HG03280 (cell line): ENCODE data around the gene SCG2.

Source experiments
- ATAC-seq: cut with Tn5 transposase; IDR thresholded peaks from one replicate; pipeline ENCODE4 v1.9.1; 2021; ENCODE audit warnings: mild to moderate bottlenecking, moderate library complexity; ENCODE audit not compliant: unreplicated experiment

The SCG2 gene

DNA sequence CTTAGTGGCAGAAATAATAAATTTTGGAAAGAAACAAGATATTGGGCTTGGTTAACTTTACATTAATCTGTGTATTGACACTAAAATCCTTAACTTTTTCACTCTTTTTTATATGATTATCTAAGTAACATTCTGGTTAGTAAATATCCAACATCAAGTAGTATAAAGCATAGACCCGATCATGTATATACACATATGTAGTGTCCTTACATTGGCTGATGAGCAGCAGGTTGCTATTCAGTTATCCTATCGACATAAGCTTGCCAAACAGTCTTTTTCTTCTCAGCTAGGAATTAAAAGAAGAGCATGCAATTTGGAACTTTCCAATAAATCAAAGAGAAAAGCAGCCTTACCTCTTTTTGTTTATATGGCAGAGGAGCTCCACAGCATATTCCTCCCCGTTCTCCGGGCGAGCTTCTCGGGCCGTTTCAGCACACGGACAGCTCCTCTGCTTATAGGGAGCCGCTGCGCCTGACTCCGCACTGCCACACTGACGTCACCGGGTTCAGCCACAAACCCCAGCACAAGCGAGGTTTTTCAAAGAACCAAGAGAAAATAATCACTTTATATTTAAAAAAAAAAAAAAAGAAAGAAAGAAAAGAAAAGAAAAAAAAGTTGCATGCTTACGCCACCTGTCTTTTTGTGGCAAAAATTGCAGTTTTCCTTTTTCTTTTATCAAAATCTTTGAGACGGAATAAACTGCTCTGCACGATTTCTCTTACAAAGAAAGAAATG lies at the start of gene SCG2:
Gene SCG2 (minus strand): TSS at position 430 of the 735 bp plus-strand sequence. CDS start 3,079 bp downstream, outside the sequence.
- peak; percentile 85 for ATAC-seq

GRCh38 chr2:223649554-223650533 lies 47.7 kb upstream of the SCG2 start:
- ATAC-seq = no peak

DNA sequence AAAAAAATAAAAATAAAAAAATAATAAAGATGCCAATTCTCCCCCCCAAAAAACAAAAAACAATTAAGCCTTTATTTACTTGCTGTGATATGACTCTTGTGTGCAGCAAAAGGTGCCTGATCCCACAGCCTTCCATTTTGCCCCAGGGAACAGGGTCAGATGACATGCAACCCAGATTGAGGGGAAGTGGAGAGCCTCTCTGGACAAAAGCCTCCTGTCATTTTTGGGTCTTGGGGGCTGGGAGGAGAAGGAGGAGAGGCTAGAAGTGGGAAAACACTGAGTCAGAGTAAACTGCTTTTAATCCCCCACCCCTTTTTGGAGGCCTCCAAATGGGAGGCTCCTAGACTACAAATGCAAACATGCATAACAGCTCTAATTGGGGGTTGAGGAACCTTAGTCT lies 46.6 kb upstream of the SCG2 start:
- ATAC-seq = no peak

DNA sequence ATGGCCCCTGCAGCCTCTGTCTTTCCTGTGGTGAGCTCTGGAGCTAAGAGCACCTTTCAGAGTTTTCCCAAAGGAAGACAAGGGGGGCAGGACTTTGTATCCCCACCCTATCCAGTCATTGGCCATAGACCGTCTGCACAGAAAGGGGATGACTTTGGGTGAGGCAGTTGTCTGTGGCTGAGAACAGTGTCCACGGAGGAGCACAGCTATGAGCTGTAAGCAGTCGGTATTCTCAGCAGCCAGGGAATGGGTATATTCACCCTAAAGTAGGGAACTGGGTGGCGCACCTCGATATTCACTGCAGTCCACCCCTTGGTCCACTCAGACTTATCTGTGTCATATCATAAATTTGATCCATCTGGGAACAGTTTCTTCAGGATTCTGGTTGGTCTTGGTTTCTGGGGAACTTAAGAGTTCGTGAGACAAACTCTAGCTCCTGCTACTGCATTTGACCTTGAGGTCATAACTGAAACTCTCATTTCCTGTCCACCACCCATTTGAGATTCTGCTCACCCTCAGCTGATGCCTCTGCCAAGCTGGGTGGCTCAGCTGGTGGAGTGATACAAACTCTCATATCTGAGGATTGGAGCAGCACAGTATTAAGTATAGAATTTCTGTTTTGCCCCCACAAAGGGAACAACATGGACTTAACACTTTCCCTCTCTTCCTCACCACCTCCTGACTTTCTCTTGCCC lies 45.2 kb upstream of the SCG2 start:
- ATAC-seq = peak; percentile 91

DNA sequence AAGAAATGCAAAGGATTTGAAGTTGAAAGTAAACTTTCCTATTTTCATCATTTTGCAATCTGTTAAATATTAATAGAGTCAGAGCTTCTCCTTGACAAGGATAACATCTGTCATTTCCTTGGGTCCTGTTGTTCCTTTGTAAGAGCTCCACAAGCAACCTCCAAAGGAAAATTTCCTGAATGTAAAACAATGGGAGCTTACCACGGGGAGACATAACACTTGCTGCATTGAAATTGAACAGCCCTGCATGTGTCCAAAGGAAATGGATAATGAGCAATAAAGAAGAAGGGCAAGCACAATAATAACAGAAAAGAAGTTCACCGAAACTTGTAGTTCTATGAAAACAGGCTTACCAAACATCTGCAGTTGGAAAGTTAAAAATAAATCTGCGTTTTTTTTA lies 42.0 kb upstream of the SCG2 start:
- no peak for ATAC-seq

DNA sequence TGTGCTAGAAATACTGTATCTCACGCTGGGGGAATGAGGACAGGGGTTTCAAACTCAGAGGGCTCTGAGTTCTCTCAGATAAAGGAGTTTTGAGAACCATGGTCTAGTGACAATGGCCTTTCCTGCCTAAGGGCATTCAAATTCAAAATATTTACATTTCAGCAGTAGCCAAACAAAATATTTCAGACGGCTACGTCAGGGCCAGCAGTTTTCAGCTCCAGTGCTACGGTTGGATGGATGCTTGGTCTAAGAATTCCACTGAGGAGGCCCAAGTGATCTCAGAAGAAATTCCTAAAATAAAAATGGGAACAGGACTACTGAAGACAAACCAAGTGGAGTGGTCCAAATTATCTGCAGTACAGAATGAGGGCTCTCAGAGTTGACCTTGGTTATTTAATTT lies 41.1 kb upstream of the SCG2 start:
- ATAC-seq = no peak

DNA sequence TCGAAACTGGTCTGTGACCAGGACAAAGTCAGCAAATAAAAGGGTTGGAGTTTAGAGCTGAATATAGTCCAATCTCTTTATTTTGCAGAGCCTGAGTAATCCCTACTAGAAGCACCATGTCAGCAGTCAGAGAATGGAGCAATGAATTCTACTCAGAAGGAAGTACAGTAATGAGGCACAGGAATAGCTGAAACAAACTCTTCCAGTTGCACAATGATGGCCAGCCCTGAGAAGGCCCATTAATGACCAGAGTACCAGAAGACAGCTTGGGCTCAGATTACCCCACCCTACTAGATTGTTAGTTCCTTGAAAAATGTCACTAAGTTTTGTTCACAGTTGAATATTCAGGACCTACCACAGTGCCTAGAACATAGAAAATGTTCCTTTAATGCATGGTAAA lies 40.3 kb upstream of the SCG2 start:
- ATAC-seq = no peak

GRCh38 chr2:223641082-223641481 lies 38.9 kb upstream of the SCG2 start:
- ATAC-seq = no peak

GRCh38 chr2:223635080-223635479 lies 32.9 kb upstream of the SCG2 start:
- ATAC-seq = no peak

DNA sequence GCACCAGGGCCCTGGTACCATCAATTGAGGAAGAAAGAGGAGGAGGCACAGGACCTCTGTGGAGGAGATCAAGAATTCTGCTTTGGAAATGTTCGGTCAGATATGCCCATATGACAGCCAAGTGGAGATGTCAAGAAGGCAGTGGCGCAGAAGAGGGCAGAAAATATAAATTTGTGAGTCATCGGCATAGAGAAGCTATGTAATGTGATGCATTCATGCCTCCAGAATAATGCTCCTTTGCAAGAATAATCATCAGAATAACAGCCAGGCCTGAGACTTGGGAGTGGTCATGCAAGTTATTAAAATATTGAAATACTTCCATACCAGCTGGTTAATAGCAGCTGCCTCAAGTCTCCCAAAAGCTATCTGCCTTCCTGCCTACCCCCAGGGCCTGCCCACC lies 32.1 kb upstream of the SCG2 start:
- ATAC-seq = no peak

GRCh38 chr2:223633656-223634055 lies 31.5 kb upstream of the SCG2 start:
- ATAC-seq = no peak

- no peak for ATAC-seq
Measured at GRCh38 chr2:223632826-223633225, 30.7 kb upstream of the SCG2 start.

DNA sequence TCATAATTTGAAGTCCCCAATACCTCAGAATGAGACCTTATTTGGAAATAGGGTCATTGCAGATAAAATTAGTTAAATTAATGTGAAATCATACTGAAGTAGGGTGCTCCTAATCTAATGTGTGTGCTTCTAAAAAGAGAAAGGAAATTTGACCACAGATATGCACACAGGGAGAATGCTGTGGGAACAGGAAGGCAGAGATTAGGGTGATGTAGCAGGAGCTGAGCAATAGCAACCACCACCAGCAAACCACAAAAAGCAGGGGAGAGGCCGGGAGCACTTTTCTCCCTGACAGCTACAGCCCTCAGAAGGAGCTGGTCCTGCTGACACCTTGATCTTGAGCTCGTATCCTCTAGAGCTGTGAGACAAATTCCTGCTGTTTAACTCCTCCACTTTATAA lies 24.6 kb upstream of the SCG2 start:
- ATAC-seq = no peak

GRCh38 chr2:223625652-223626051 lies 23.5 kb upstream of the SCG2 start:
- ATAC-seq = no peak

GRCh38 chr2:223621901-223622300 lies 19.7 kb upstream of the SCG2 start:
- no peak for ATAC-seq

GRCh38 chr2:223619486-223620129 lies 17.4 kb upstream of the SCG2 start:
- no peak for ATAC-seq

GRCh38 chr2:223618172-223619035 lies 16.2 kb upstream of the SCG2 start:
- no peak for ATAC-seq

DNA sequence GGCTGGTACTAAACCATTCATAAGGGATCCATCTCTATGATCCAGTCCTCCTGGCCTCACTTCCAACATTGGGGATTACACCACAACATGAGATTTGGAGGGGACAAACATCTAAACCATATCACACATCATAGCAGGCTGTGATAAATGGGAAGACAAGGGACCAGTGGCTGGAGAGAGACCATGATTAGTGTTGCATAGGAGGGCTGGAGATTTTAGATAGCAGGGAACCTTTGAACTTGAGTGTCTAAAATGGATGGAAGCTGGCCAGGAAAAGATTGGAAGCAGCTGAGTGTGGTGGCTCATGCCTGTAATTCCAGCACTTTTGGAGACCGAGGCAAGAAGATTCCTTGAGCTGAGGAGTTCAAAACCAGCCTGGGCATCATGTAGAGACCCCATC lies 12.4 kb upstream of the SCG2 start:
- ATAC-seq = no peak

GRCh38 chr2:223613017-223613950 lies 11.1 kb upstream of the SCG2 start:
- ATAC-seq = no peak
